HEK293T (cell line): ENCODE results near the gene MAML2.

Experiments
- CTCF ChIA-PET: fragments of 350-600 bp; formaldehyde crosslinking; extraction: SDS; loops from one replicate; lab custom pipeline; 2021; ENCODE audit warnings: antibody characterized with exemption, inconsistent platforms; lab: Yijun Ruan, JAX
- POLR2A ChIA-PET: fragments of 350-600 bp; formaldehyde crosslinking; extraction: SDS; loops from one replicate; lab custom pipeline; 2020; ENCODE audit warnings: antibody characterized with exemption, inconsistent platforms; lab: Yijun Ruan, JAX
- DNase-seq: peaks from one replicate; pipeline ENCODE4 v3.0.0; 2012; ENCODE audit warnings: mixed read lengths; ENCODE audit errors: extremely low spot score
- ARNT ChIP-seq: fragments of 450-650 bp; IDR thresholded peaks from 2 replicates; pipeline ENCODE4 v1.6.1; 2017; ENCODE audit warnings: mild to moderate bottlenecking
- BHLHE40 ChIP-seq: fragments of 450-650 bp; IDR thresholded peaks from 2 replicates; pipeline ENCODE4 v1.6.1; 2016; ENCODE audit warnings: mild to moderate bottlenecking, moderate library complexity, borderline replicate concordance
- CTBP1 ChIP-seq: fragments of 450-650 bp; IDR thresholded peaks from 2 replicates; pipeline ENCODE4 v1.6.1; 2016; ENCODE audit warnings: borderline replicate concordance
- ELF4 ChIP-seq: fragments of 450-650 bp; IDR thresholded peaks from 2 replicates; pipeline ENCODE4 v1.6.1; 2017; ENCODE audit warnings: antibody characterized with exemption
- FOXA1 ChIP-seq: fragments of 450-650 bp; IDR thresholded peaks from 2 replicates; pipeline ENCODE4 v1.6.1; 2016; ENCODE audit warnings: mild to moderate bottlenecking
- FOXK2 ChIP-seq: fragments of 450-650 bp; IDR thresholded peaks from 2 replicates; pipeline ENCODE4 v1.6.1; 2016; ENCODE audit warnings: mild to moderate bottlenecking
- FOXM1 ChIP-seq: fragments of 450-650 bp; IDR thresholded peaks from 2 replicates; pipeline ENCODE4 v1.6.1; 2017; ENCODE audit warnings: mild to moderate bottlenecking, borderline replicate concordance
- HDGF ChIP-seq: fragments of 450-650 bp; IDR thresholded peaks from 2 replicates; pipeline ENCODE4 v1.6.1; 2017; ENCODE audit warnings: antibody characterized with exemption, borderline replicate concordance
- L3MBTL2 ChIP-seq: fragments of 450-650 bp; conservative IDR thresholded peaks from 2 replicates; pipeline ENCODE4 v1.6.1; 2016; ENCODE audit warnings: mild to moderate bottlenecking
- LEF1 ChIP-seq: fragments of 450-650 bp; IDR thresholded peaks from 2 replicates; pipeline ENCODE4 v1.6.1; 2017; ENCODE audit warnings: mild to moderate bottlenecking, borderline replicate concordance
- NFRKB ChIP-seq: fragments of 450-650 bp; IDR thresholded peaks from 2 replicates; pipeline ENCODE4 v1.6.1; 2016; ENCODE audit warnings: mild to moderate bottlenecking, moderate library complexity
- PKNOX1 ChIP-seq: fragments of 450-650 bp; IDR thresholded peaks from 2 replicates; pipeline ENCODE4 v1.6.1; 2016
- SP1 ChIP-seq: fragments of 450-650 bp; IDR thresholded peaks from 2 replicates; pipeline ENCODE4 v1.6.1; 2017
- SUZ12 ChIP-seq: fragments of 450-650 bp; IDR thresholded peaks from 2 replicates; pipeline ENCODE4 v1.6.1; 2016; ENCODE audit warnings: mild to moderate bottlenecking
- TARDBP ChIP-seq: fragments of 450-650 bp; IDR thresholded peaks from 2 replicates; pipeline ENCODE4 v1.6.1; 2016
- ZNF384 ChIP-seq: fragments of 450-650 bp; IDR thresholded peaks from 2 replicates; pipeline ENCODE4 v1.6.1; 2016

The MAML2 gene

DNA sequence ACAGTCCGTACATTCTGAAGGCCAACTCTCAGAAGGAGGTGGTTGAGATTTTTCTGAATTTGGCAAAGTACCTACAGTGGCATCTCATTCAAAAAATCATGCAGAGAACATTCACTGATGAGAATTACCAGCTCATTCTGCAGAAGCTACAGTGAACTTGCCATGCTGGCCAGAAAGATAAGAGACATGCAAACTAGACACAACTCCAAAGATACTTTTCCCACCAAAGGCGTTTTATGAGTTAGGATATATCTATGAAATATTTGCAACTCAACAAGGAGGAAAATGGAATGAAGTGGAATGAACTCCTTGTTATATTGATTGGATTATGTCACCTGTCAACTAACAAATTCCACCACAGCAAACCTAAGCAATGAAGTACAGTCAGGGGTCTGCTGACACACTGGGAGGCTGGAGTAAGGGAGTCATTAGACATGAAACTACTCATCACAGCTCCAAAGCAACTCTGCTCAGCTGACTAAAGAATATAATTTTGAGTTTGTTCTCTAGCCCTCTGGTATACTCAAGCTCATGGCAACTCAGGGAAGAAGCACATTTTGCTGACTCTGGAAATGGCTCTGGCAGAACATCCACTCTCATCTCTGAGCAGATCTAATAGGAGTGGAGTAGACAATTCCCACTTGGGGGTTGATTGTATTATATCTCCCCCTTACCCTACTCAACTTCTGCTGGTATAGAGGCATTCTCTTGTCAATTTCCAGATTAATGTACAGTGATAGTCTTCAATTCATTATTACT lies 22.9 kb downstream of the MAML2 start:
- TF ChIP-seq FOXA1 (no peak), HDGF (no peak), CTBP1 (no peak), ZNF384 (no peak), SP1 (no peak), SUZ12 (no peak), ARNT (no peak), PKNOX1 (no peak), FOXK2 (no peak), LEF1 (no peak), FOXM1 (no peak), TARDBP (no peak), NFRKB (no peak), L3MBTL2 (no peak), ELF4 (no peak), BHLHE40 (no peak)

DNA sequence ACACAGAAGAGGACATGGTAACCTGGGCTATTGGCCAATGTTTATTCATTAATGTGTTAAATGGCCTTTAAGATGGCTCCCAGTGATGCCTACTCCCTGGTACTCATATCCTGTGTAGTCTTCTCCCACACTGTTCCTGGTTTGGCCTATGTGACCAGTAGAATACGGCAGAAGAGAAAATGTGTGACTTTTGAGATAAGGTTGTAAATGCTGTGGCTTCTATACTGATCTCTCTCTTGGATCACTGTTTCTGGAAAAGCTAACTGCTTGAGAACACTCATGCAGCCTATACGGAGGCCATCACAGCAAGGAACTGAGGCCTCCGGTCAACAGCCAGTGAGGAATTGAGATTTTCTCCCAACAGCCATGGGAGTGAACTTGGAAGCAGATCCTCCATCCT lies 24.1 kb downstream of the MAML2 start:
- ChIA-PET POLR2A (no interaction called here), CTCF (no interaction called here)
- DNase-seq = no peak
- TF ChIP-seq FOXA1 (no peak), ARNT (no peak), SP1 (no peak)

More for the DNA sequence above, 22.9 kb downstream of the MAML2 start:
- DNase-seq = no peak
- POLR2A ChIA-PET = no interaction called here
- CTCF ChIA-PET = interaction anchor here (1.5 kb wide), 1 partner anchor 23 kb away, joined by 4 read pairs; the partner anchor contains the start of gene MAML2

DNA sequence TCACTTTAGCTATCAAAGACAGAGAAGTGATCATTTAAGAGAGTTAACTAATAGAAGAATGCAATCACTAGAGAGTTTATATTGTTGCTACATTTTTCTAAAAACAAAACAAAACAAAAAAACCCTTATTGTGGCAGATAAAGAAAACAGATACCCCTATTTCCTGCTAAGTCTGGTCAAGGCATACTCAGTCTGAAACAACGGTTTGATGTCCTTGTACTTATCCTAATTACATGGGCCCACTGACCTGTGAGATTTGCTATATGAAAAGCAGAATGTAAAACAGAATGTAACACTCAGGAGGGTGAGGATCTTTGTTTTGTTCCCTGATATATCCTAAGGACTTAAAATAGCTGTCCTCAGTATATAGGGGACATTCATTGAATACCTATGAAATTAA lies 24.6 kb downstream of the MAML2 start:
- no peak for DNase-seq
- ChIA-PET CTCF (no interaction called here), POLR2A (no interaction called here)
- no peak for TF ChIP-seq TARDBP
- no peak for TF ChIP-seq FOXM1
- no peak for TF ChIP-seq PKNOX1
- no peak for TF ChIP-seq LEF1
- TF ChIP-seq HDGF = no peak
- no peak for TF ChIP-seq SP1
- no peak for TF ChIP-seq BHLHE40
- TF ChIP-seq ZNF384 = no peak

- CTCF ChIA-PET = no interaction called here
- DNase-seq = no peak
- no peak for TF ChIP-seq PKNOX1
- POLR2A ChIA-PET = no interaction called here
These were observed 25.0 kb downstream of the MAML2 start for GRCh38 chr11:96317985-96318384.

DNA sequence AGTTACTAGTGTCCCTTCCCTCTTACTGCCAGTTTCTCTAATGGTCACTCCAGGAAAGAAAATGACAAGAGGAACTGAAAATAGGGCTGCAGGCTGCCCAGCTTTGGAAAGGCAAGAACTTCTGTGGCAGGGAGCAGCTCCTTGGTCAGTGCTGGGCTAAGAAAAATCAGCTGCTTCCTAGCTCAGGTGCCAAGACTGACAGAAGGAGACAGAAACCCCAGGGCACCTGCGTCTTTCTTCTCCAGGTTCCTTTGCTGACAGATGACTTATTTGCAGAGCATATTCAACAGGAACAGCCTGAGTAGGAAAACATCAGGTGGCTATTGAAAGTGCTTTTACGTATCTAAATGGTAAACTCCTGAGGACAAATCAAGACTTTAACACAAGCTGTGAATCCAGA lies 25.4 kb downstream of the MAML2 start:
- TF ChIP-seq ELF4 = no peak
- TF ChIP-seq LEF1 = no peak
- TF ChIP-seq FOXA1 = no peak
- no peak for DNase-seq
- POLR2A ChIA-PET = interaction anchor here (1.3 kb wide), 1 partner anchor 11 kb away, joined by 4 read pairs; no protein-coding TSS in a partner anchor
- CTCF ChIA-PET = no interaction called here

GRCh38 chr11:96316869-96317268 lies 26.1 kb downstream of the MAML2 start:
- TF ChIP-seq PKNOX1 (no peak), HDGF (no peak), BHLHE40 (no peak), FOXM1 (no peak), CTBP1 (no peak), ZNF384 (no peak), FOXK2 (no peak), ELF4 (no peak), SUZ12 (no peak), L3MBTL2 (no peak), FOXA1 (no peak), ARNT (no peak), SP1 (no peak), TARDBP (no peak), NFRKB (no peak), LEF1 (no peak)
- no peak for DNase-seq
- ChIA-PET CTCF (no interaction called here), POLR2A (interaction anchor here (1.3 kb wide), 1 partner anchor 10 kb away, joined by 4 read pairs; no protein-coding TSS in a partner anchor)
